Measurements from ENCODE around the gene TRNT1.

GRCh38 chr3:3086239-3086638 lies 40.5 kb upstream of the TRNT1 start:
- TF ChIP-seq REST (IDR thresholded peaks at IDR 0.05; ENCODE audit: insufficient read depth in 1 of 2, low read depth in 2 of 2, low read length in 2 of 2) (no peak), TAF1 (IDR thresholded peaks at IDR 0.05; ENCODE audit: borderline replicate concordance, insufficient read depth, low read length) (no peak), SIN3A (IDR thresholded peaks at IDR 0.05; ENCODE audit: borderline replicate concordance, insufficient read depth, low read length) (no peak)
